Ishikawa (cell line): ENCODE results near the gene DGKZ.

Source experiments
- CEBPB ChIP-seq: IDR thresholded peaks from 2 replicates; pipeline ENCODE4 v1.6.1; 2012
- CREB1 ChIP-seq: IDR thresholded peaks from 2 replicates; pipeline ENCODE4 v1.6.1; 2012; ENCODE audit warnings: low read depth
- EGR1 ChIP-seq: IDR thresholded peaks from 2 replicates; pipeline ENCODE4 v1.6.1; 2012
- EP300 ChIP-seq: IDR thresholded peaks from 2 replicates; pipeline ENCODE4 v1.6.1; 2012; ENCODE audit warnings: borderline replicate concordance
- FOXM1 ChIP-seq: IDR thresholded peaks from 2 replicates; pipeline ENCODE4 v1.6.1; 2012; ENCODE audit warnings: low read depth, borderline replicate concordance
- NFIC ChIP-seq: IDR thresholded peaks from 2 replicates; pipeline ENCODE4 v1.6.1; 2012
- RAD21 ChIP-seq: IDR thresholded peaks from 2 replicates; pipeline ENCODE4 v1.6.1; 2012; ENCODE audit warnings: low read depth
- TAF1 ChIP-seq: IDR thresholded peaks from 2 replicates; pipeline ENCODE4 v1.6.1; 2012; ENCODE audit warnings: low read depth, mild to moderate bottlenecking
- TCF12 ChIP-seq: IDR thresholded peaks from 2 replicates; pipeline ENCODE4 v1.6.1; 2012; ENCODE audit warnings: low read depth
- TEAD4 ChIP-seq: IDR thresholded peaks from 2 replicates; pipeline ENCODE4 v1.6.1; 2012
- YY1 ChIP-seq: IDR thresholded peaks from 2 replicates; pipeline ENCODE4 v1.6.1; 2012; ENCODE audit warnings: low read depth
- ZBTB7A ChIP-seq: IDR thresholded peaks from 2 replicates; pipeline ENCODE4 v1.6.1; 2012; ENCODE audit warnings: low read depth
- TF ChIP-seq, protein P1 (sequence below): IDR thresholded peaks from 2 replicates; pipeline ENCODE4 v1.6.1; 2012; ENCODE audit warnings: low read depth, mild to moderate bottlenecking
- TF ChIP-seq, protein P2 (sequence below): IDR thresholded peaks from 2 replicates; pipeline ENCODE4 v1.6.1; 2012
- TF ChIP-seq, protein P3 (sequence below): IDR thresholded peaks from 2 replicates; pipeline ENCODE4 v1.6.1; 2012

The DGKZ gene

DNA sequence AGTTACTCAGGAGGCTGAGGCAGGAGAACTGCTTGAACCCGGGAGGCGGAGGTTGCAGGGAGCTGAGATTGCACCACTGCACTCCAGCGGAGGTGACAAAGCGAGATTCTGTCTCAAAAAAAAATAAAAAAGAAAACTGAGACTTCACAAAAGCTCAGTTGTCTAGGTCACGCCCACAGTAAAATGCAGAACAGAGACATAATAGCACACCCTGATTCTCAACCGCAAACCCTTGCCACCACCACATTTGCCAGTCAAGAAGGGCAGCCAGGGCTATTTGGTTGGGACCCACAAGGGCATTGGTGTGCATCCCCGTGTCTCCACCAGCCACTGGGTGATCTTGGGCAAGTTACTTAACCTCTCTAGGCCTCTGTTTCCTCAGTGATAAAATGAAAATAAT is 44.4 kb upstream of the DGKZ start:
- no peak for TF ChIP-seq EP300
- TF ChIP-seq TEAD4: no peak
- no peak for TF ChIP-seq TAF1
- no peak for TF ChIP-seq TCF12
- TF ChIP-seq EGR1: no peak
- no peak for TF ChIP-seq RAD21
- TF ChIP-seq, protein P1, sequence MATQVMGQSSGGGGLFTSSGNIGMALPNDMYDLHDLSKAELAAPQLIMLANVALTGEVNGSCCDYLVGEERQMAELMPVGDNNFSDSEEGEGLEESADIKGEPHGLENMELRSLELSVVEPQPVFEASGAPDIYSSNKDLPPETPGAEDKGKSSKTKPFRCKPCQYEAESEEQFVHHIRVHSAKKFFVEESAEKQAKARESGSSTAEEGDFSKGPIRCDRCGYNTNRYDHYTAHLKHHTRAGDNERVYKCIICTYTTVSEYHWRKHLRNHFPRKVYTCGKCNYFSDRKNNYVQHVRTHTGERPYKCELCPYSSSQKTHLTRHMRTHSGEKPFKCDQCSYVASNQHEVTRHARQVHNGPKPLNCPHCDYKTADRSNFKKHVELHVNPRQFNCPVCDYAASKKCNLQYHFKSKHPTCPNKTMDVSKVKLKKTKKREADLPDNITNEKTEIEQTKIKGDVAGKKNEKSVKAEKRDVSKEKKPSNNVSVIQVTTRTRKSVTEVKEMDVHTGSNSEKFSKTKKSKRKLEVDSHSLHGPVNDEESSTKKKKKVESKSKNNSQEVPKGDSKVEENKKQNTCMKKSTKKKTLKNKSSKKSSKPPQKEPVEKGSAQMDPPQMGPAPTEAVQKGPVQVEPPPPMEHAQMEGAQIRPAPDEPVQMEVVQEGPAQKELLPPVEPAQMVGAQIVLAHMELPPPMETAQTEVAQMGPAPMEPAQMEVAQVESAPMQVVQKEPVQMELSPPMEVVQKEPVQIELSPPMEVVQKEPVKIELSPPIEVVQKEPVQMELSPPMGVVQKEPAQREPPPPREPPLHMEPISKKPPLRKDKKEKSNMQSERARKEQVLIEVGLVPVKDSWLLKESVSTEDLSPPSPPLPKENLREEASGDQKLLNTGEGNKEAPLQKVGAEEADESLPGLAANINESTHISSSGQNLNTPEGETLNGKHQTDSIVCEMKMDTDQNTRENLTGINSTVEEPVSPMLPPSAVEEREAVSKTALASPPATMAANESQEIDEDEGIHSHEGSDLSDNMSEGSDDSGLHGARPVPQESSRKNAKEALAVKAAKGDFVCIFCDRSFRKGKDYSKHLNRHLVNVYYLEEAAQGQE: no peak
- TF ChIP-seq, protein P2, sequence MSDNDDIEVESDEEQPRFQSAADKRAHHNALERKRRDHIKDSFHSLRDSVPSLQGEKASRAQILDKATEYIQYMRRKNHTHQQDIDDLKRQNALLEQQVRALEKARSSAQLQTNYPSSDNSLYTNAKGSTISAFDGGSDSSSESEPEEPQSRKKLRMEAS: no peak
- TF ChIP-seq FOXM1: no peak
- TF ChIP-seq NFIC: no peak
- TF ChIP-seq, protein P3, sequence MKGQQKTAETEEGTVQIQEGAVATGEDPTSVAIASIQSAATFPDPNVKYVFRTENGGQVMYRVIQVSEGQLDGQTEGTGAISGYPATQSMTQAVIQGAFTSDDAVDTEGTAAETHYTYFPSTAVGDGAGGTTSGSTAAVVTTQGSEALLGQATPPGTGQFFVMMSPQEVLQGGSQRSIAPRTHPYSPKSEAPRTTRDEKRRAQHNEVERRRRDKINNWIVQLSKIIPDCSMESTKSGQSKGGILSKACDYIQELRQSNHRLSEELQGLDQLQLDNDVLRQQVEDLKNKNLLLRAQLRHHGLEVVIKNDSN: no peak
- TF ChIP-seq YY1: no peak
- no peak for TF ChIP-seq CREB1
- no peak for TF ChIP-seq ZBTB7A
- no peak for TF ChIP-seq CEBPB

DNA sequence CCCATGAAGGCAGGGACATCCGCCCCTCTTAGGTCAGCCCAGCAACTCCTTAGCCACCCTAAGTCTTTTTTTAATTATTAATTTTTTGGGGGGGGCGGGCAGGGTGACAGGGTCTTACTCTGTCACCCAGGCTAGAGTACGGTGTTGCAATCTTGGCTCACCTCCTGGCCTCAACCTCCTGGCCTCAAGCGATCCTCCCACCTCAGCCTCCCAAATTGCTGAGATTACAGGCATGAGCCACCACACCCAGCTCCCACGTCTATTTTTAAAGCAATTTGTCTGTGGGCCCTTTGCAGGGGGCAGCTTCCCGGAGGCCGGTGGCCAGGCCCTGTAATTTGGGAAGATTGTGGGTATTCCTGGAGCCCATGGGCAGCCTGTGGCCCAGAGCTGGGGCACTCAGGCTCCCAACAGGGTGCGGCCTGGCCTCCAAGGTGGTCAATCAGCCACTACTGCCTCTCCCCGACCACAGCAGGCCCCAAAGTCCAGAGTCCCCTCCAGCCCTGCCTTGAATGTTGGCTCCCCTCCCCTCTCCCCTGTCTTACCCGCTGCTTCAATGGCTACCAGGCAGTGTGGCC is 42.6 kb upstream of the DGKZ start:
- TF ChIP-seq, protein P1: no peak
- TF ChIP-seq EP300: no peak
- no peak for TF ChIP-seq YY1
- no peak for TF ChIP-seq TCF12
- TF ChIP-seq FOXM1: no peak
- no peak for TF ChIP-seq NFIC
- no peak for TF ChIP-seq TAF1
- TF ChIP-seq, protein P3: no peak
- no peak for TF ChIP-seq CREB1
- TF ChIP-seq TEAD4: no peak
- TF ChIP-seq ZBTB7A: no peak
- no peak for TF ChIP-seq EGR1
- TF ChIP-seq, protein P2: no peak
- TF ChIP-seq RAD21: no peak
- TF ChIP-seq CEBPB: no peak

DNA sequence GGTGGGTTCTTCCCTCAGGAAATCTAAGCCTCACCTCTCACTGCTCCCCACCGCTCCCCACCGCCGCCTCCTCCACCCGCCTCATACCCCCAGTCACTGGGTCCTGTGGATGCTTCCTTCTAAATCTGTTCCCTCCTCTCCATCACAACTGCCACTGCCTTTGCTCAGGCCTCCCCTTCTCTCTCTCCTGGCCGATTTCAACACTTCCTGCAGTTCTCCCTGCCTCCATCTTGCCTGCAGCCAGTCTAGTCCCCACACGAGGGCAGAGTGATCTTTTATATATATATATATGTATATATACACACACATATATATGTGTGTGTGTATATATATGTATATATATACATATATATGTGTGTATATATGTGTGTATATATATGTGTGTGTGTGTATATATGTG is 42.0 kb upstream of the DGKZ start:
- TF ChIP-seq CEBPB (no peak), CREB1 (no peak), FOXM1 (no peak), YY1 (no peak), ZBTB7A (no peak), EP300 (no peak), TEAD4 (no peak), RAD21 (no peak), TCF12 (no peak), EGR1 (no peak), TAF1 (no peak), NFIC (no peak)
- TF ChIP-seq, protein P1: no peak
- TF ChIP-seq, protein P2: no peak
- TF ChIP-seq, protein P3: no peak
